ENCODE data around the gene MAPK14. TPM values are rescaled to one million over a fixed set of nuclear protein-coding genes. Genes with fewer than 3 reads are reported as not detected.
A peak's percentile ranks its signal among the peaks of the same experiment; 100 is the strongest.

Gene MAPK14
- total RNA-seq, 1 experiment from 2014 or later: 60.9 TPM

GRCh38 chr6:36071714-36072113 is 44.1 kb downstream of the MAPK14 start:
- H3K4me1 Mint-ChIP-seq (ENCODE audit: low read depth, unreplicated experiment): peaks cover 23% of the 10 kb centered on the region
- no peaks in the 10 kb centered on the region for H3K36me3 Mint-ChIP-seq (ENCODE audit: insufficient read depth, unreplicated experiment)
- H3K4me3 Mint-ChIP-seq (ENCODE audit: low read depth, unreplicated experiment): no peak overlapping the region

GRCh38 chr6:36072681-36073080 is 45.1 kb downstream of the MAPK14 start:
- intact Hi-C loops (cut with micrococcal nuclease; ENCODE audit: unreplicated experiment): no loop called here
- peaks cover 13% of the 10 kb centered on the region for H3K4me1 Mint-ChIP-seq (ENCODE audit: low read depth, unreplicated experiment)
- no peak for DNase-seq
- CTCF ChIA-PET: interaction anchor here (0.7 kb wide), 1 partner anchor 253 kb away, joined by 3 read pairs; no protein-coding TSS in a partner anchor
- no peak overlapping the region for H3K27ac Mint-ChIP-seq (ENCODE audit: unreplicated experiment)
- no peak for TF ChIP-seq CTCF (IDR thresholded peaks at IDR 0.05; ENCODE audit: unreplicated experiment)
- no peaks in the 10 kb centered on the region for H3K36me3 Mint-ChIP-seq (ENCODE audit: insufficient read depth, unreplicated experiment)
- no peak overlapping the region for H3K4me3 Mint-ChIP-seq (ENCODE audit: low read depth, unreplicated experiment)
- BruUV-seq (replicated peaks): no TSS peak
- H3K27me3 Mint-ChIP-seq (ENCODE audit: unreplicated experiment): no peaks in the 10 kb centered on the region
- peaks cover 3% of the 10 kb centered on the region for H3K9me3 Mint-ChIP-seq (ENCODE audit: low read depth, unreplicated experiment)

More at GRCh38 chr6:36071714-36072113, 44.1 kb downstream of the MAPK14 start:
- Mint-ChIP-seq H3K27ac (ENCODE audit: unreplicated experiment) (no peak overlapping the region), H3K9me3 (ENCODE audit: low read depth, unreplicated experiment) (peaks cover 3% of the 10 kb centered on the region), H3K27me3 (ENCODE audit: unreplicated experiment) (no peaks in the 10 kb centered on the region)
- no TSS peak for BruUV-seq (replicated peaks)
- no peak for TF ChIP-seq CTCF (IDR thresholded peaks at IDR 0.05; ENCODE audit: unreplicated experiment)
- no peak for DNase-seq
- intact Hi-C loops (cut with micrococcal nuclease; ENCODE audit: unreplicated experiment): no loop called here
- CTCF ChIA-PET: no interaction called here

- H3K36me3 Mint-ChIP-seq (ENCODE audit: insufficient read depth, unreplicated experiment): no peaks in the 10 kb centered on the region
- H3K27ac Mint-ChIP-seq (ENCODE audit: unreplicated experiment): no peak overlapping the region
- TF ChIP-seq CTCF (IDR thresholded peaks at IDR 0.05; ENCODE audit: unreplicated experiment): no peak
- no peaks in the 10 kb centered on the region for H3K9me3 Mint-ChIP-seq (ENCODE audit: low read depth, unreplicated experiment)
- BruUV-seq (replicated peaks): no TSS peak
- H3K4me1 Mint-ChIP-seq (ENCODE audit: low read depth, unreplicated experiment): peaks cover 4% of the 10 kb centered on the region
- no peak for DNase-seq
- no peaks in the 10 kb centered on the region for H3K27me3 Mint-ChIP-seq (ENCODE audit: unreplicated experiment)
- no peak overlapping the region for H3K4me3 Mint-ChIP-seq (ENCODE audit: low read depth, unreplicated experiment)
- CTCF ChIA-PET: interaction anchor here (0.9 kb wide), 2 partner anchors 29 to 45 kb away, joined by 3 to 9 read pairs; partner anchors contain the start of gene MAPK14
- intact Hi-C loops (cut with micrococcal nuclease; ENCODE audit: unreplicated experiment): no loop called here
These were observed 46.0 kb downstream of the MAPK14 start for GRCh38 chr6:36073587-36073986.

- Mint-ChIP-seq H3K4me1 (ENCODE audit: low read depth, unreplicated experiment) (no peaks in the 10 kb centered on the region), H3K4me3 (ENCODE audit: low read depth, unreplicated experiment) (no peak overlapping the region), H3K9me3 (ENCODE audit: low read depth, unreplicated experiment) (peaks cover 5% of the 10 kb centered on the region), H3K36me3 (ENCODE audit: insufficient read depth, unreplicated experiment) (peaks cover 15% of the 10 kb centered on the region), H3K27ac (ENCODE audit: unreplicated experiment) (no peak overlapping the region), H3K27me3 (ENCODE audit: unreplicated experiment) (no peaks in the 10 kb centered on the region)
- TF ChIP-seq CTCF (IDR thresholded peaks at IDR 0.05; ENCODE audit: unreplicated experiment): peak; percentile 49
- no TSS peak for BruUV-seq (replicated peaks)
- intact Hi-C loops (cut with micrococcal nuclease; ENCODE audit: unreplicated experiment): no loop called here
- CTCF ChIA-PET: interaction anchor here (0.7 kb wide), 1 partner anchor 9 kb away, joined by 3 read pairs; no protein-coding TSS in a partner anchor
- peak; percentile 34 for DNase-seq
These were observed 48.0 kb downstream of the MAPK14 start for GRCh38 chr6:36075656-36076055.
